Activated CD4-positive, CD25-positive, alpha-beta regulatory T cell (primary cell): ENCODE results near the gene MICU1.
"Not testable (repeated sequence)": the region's sequence is repeated elsewhere in the genome, so short reads cannot be mapped to it uniquely, and the experiment has no call there.

Experiments
- DNase-seq, 4 experiments: peaks; one replicate each; lab custom pipeline; 2025; lab: John Stamatoyannopoulos, UW

Gene MICU1

GRCh38 chr10:72328045-72328828 lies 297.6 kb downstream of the MICU1 start:
- no peak for DNase-seq

- peak; percentile 23 to 58 (median 34) for DNase-seq
Observed at GRCh38 chr10:72326665-72327603, 298.9 kb downstream of the MICU1 start.

- not testable (repeated sequence) for DNase-seq
Observed at GRCh38 chr10:72325243-72326175, 300.4 kb downstream of the MICU1 start.

- no peak for DNase-seq
Observed at GRCh38 chr10:72323771-72324191, 302.1 kb downstream of the MICU1 start.

- DNase-seq, result no peak
Observed at GRCh38 chr10:72323108-72323749, 302.6 kb downstream of the MICU1 start.

- DNase-seq, result peak in 3 of 4 experiments; percentile 19 to 45 (median 32)
Observed at GRCh38 chr10:72322280-72323058, 303.4 kb downstream of the MICU1 start.

GRCh38 chr10:72322030-72322279 lies 303.9 kb downstream of the MICU1 start:
- no peak for DNase-seq

GRCh38 chr10:72321248-72322029 lies 304.4 kb downstream of the MICU1 start:
- DNase-seq, result no peak

- DNase-seq, result peak in 2 of 4 experiments; percentile 34 to 50
Observed at GRCh38 chr10:72320676-72321247, 305.1 kb downstream of the MICU1 start.

GRCh38 chr10:72319416-72320254 lies 306.2 kb downstream of the MICU1 start:
- peak; percentile 70 to 93 (median 78) for DNase-seq

- no peak for DNase-seq
Observed at GRCh38 chr10:72318418-72319262, 307.2 kb downstream of the MICU1 start.
